SH-SY5Y (cell line): ENCODE results near the gene TUBGCP5.

ENCODE experiments used
- GATA2 ChIP-seq: IDR thresholded peaks from 2 replicates; pipeline ENCODE4 v1.6.1; 2011; ENCODE audit warnings: mild to moderate bottlenecking, low read depth, low read length
- GATA3 ChIP-seq: IDR thresholded peaks from 2 replicates; pipeline ENCODE4 v1.6.1; 2011; ENCODE audit warnings: low read depth, mild to moderate bottlenecking, low read length, moderate library complexity

TUBGCP5 gene

GRCh38 chr15:23049984-23050628, 10.7 kb upstream of the TUBGCP5 start:
- no peak for TF ChIP-seq GATA2

GRCh38 chr15:23039917-23040281, 530 bp upstream of the TUBGCP5 start:
- TF ChIP-seq GATA3 (no peak), GATA2 (no peak)

GRCh38 chr15:23038726-23039142, 635 bp downstream of the TUBGCP5 start:
- TF ChIP-seq GATA3 (no peak), GATA2 (no peak)

GRCh38 chr15:23035964-23036566, 3.3 kb downstream of the TUBGCP5 start:
- TF ChIP-seq GATA2 (no peak), GATA3 (no peak)

- no peak for TF ChIP-seq GATA2
- TF ChIP-seq GATA3 = no peak
Measured at GRCh38 chr15:23033979-23034378, 5.4 kb downstream of the TUBGCP5 start.

- TF ChIP-seq GATA2 (no peak), GATA3 (no peak)
Measured at GRCh38 chr15:23026218-23026617, 13.2 kb downstream of the TUBGCP5 start.

DNA sequence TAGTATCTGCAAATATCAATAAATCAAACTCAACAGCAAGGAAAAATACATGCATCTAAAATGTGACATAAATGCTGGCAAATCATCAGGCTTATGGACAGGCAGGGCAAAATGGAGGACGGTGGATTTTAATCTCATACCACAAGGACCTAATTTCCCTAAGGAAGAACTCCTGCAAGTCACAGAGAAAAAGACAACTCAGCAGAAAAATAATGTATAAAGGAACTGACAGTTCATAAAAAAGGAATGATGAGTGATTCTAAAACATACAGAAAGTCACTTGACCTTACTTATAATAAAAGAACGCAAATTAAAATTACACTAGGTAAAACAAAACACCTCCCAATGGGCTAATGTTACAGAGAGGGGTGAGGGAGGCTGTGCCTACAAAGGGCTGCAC, 17.2 kb downstream of the TUBGCP5 start:
- TF ChIP-seq GATA2 (no peak), GATA3 (no peak)

GRCh38 chr15:23014394-23015000, 24.9 kb downstream of the TUBGCP5 start:
- TF ChIP-seq GATA3 (no peak), GATA2 (no peak)

DNA sequence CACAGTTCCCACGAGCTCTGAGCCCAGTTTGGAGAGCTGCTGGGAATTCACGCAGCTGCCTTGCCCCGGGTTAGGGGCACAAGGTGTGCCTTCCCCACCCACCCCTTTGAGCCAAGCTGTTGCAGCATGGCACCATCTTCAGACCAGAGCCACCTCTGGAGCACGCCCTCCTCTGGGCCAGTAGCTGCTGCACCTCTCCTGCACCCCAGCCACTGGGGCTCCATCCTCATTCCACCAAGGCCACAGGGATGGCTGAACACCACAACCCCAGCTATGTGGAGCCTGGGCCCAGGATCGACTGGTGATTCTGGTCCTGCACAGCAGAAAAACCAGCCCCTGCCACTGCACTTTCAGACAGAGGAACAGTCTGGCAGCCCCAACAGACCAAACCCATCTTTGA, 25.7 kb downstream of the TUBGCP5 start:
- TF ChIP-seq GATA3 (no peak), GATA2 (no peak)

- no peak for TF ChIP-seq GATA2
- TF ChIP-seq GATA3 = no peak
Measured at GRCh38 chr15:23003736-23004135, 35.6 kb downstream of the TUBGCP5 start.

GRCh38 chr15:23002920-23003319, 36.4 kb downstream of the TUBGCP5 start:
- TF ChIP-seq GATA2 (no peak), GATA3 (no peak)

- TF ChIP-seq GATA2 (no peak), GATA3 (no peak)
Measured at GRCh38 chr15:22995795-22996194, 43.6 kb downstream of the TUBGCP5 start.

DNA sequence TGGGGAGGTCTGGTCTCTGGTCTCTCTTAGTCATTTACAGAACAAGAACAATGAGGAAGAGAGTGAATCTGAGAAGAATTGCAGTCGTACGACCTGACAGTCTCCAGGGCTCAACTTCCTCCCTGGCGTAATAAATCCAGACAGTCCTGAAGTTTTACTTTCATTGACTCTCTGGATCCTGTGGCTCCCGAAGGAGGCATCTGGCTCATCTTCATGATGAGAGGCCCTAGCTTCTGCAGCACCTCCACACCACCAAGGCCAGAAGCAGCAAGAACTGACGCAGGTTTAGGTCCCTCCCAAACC, 47.4 kb downstream of the TUBGCP5 start:
- no peak for TF ChIP-seq GATA3
- no peak for TF ChIP-seq GATA2

DNA sequence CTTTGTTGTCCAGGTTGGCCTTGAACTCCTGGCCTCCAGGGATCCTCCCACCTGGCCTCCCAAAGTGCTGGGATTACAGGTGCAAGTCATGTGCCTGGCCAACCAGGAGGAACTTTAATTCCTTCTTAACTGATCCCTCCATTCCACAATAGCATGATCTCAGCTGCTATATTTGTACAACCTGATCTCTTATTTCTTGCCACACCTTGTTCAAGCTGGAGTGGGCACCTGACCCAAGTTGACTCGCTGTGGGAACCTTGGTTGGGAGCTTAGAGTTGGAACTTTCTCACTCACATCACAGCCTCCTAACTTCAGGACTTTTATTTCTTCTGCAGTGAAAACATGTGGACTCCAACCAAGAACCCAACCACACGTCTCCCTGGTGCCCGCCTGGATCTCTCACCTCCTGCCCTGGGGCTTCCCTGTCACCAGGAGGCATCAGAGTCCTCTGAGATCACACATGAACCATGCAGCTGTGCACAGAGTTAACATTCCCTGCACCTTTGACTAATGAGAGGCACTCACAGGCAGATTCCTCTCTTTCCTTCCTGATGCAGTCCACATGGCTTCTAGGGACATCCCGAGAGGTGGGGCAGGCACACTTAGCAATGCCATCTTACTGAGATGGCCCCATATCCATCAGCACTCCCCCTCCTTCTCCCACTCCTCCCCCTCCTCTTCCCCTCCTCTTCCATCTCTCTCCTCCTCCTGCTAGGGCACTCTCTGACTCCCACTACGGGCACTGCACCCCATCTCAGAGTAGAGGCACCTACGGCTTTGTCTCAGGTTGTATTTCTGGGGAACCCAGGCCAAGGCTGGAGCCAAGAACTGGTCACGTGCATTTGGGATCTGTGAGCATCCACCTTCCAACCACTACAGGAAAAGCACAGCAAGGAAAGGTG, 49.5 kb downstream of the TUBGCP5 start:
- TF ChIP-seq GATA3 = no peak
- TF ChIP-seq GATA2 = no peak

DNA sequence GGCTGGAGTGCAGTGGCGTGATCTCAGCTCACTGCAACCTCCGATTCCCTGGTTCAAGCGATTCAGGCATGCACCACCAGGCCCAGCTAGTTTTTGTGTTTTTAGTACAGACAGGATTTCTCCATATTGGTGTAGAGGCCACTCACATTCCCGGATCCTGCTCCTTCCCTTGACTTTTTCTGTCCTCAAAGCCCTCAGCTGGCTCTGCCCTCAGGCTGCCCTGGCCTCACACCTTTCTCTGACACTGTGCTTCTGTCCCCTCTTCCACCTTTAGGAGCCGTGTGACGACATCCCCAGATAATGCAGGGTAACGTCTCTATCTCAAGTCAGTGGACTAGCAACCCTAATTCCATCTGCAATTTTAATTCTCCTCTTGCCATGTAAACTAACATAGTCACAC, 50.6 kb downstream of the TUBGCP5 start:
- TF ChIP-seq GATA2 (no peak), GATA3 (no peak)
